Skin epidermis (tissue), 12 donors: ENCODE measurements around the gene PILRB.
"Not testable (repeated sequence)": the region's sequence is repeated elsewhere in the genome, so short reads cannot be mapped to it uniquely, and the experiment has no call there.

Experiments
- H3K27ac ChIP-seq, 21 experiments: fragments of 200-600 bp; sonication (generic) in 11 of 21; one replicate each; pipeline ENCODE4 v1.5.0; 2020; ENCODE audit warnings: mild to moderate bottlenecking in 3 of 21, inconsistent platforms in 2 of 21, moderate library complexity in 2 of 21
- H3K4me3 ChIP-seq, 7 experiments: fragments of 200-600 bp; sonication (generic) in 2 of 7; one replicate each; pipeline ENCODE4 v1.5.0; 2020; ENCODE audit warnings: inconsistent platforms in 2 of 7, mild to moderate bottlenecking in 2 of 7, moderate library complexity in 1 of 7

The PILRB gene

DNA sequence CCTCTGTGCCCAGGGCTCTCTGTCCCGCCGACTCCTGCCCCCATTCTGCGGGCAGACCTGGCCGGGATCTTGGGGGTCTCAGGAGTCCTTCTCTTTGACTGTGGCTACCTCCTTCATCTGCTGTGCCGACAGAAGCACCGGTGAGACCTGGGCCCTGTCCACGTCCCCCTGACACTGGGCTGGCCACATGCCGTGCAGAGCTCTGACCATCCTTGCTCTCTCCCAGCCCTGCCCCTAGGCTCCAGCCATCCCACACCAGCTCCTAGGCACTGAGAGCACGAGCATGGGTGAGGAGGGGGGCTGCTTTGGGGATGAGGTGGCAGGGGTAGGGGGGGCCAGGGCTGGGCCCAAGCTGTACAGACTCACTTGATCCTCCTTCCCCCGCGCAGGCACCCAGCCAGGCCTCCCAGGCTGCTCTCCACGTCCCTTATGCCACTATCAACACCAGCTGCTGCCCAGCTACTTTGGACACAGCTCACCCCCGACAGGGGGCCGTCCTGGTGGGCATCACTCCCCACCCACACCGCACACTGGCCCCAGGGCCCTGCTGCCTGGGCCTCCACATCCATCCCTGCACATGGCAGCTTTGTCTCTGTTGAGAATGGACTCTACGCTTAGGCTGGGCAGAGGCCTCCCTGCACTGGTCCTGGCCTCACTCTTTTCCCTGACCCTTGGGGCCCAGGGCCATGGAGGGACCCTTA, 4.8 kb upstream of the PILRB start:
- Histone ChIP-seq H3K4me3 (peak overlapping the region in 1 of 7 experiments; percentile 14), H3K27ac (peak overlapping the region in 7 of 21 experiments; percentile 7 to 83 (median 74))

GRCh38 chr7:100353685-100354330, 4.1 kb upstream of the PILRB start:
- H3K4me3 ChIP-seq, result no peak overlapping the region
- peak overlapping the region in 5 of 21 experiments; percentile 6 to 83 (median 57) for H3K27ac ChIP-seq

DNA sequence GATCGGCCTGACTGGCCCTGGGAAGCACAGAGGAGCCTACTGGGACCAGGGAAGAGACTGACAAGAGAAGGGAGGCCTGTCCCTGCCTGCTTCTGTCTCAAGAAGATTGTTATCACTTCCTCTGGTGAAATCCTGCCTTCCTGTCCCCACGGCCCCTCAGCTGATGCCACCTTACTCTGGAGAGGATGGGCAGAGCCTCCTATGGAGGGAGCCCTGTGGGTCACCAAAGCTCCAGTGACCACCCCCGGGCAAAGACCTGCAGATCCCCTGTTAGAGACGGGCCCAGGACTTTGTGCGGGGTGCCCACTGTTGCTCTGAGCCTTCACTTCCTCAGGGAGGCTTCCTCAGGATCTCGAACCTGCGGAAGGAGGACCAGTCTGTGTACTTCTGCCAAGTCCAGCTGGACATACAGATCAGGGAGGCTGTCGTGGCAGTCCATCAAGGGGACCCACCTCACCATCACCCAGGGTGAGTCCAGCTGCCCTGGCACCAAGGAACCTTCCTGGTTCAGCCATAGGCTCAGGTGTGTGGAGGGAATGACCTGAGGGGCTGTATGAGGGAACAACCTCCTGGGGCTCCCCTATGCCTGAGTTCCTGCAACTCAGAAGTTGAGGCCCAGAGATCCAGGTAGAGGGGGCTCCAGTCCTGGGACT, 1.4 kb upstream of the PILRB start:
- H3K4me3 ChIP-seq, result no peak overlapping the region

DNA sequence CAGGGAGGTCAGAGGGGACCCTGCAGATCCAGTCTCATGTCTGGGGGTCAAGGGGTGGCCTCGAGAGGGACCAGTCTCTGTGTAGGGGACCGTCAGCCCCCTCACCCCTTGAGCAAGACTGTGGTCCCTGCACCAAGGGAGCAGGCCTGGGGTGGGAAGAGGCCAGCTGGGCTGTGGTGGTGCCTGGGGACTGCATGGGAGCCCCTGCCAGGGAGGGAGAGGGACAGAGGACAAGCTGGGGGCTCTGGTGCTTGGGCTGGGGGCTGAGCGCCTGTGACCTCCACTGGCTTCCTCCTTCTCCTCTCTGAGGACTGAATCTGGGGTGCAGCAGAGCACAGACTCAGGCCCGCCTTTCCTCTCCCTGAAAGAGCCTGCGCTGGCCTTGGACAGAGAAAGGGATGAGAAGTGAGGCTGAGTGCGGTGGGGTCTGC, 771 bp upstream of the PILRB start:
- peak overlapping the region in 5 of 21 experiments; percentile 4 to 44 (median 31) for H3K27ac ChIP-seq
- no peak overlapping the region for H3K4me3 ChIP-seq

More for the DNA sequence above, 1.4 kb upstream of the PILRB start:
- H3K27ac ChIP-seq, result peak overlapping the region in 4 of 21 experiments; percentile 4 to 44 (median 24)

- H3K4me3 ChIP-seq, result no peak overlapping the region
- H3K27ac ChIP-seq, result no peak overlapping the region
Measured at GRCh38 chr7:100358857-100359212, 918 bp downstream of the PILRB start.

- H3K4me3 ChIP-seq, result no peak overlapping the region
- H3K27ac ChIP-seq, result no peak overlapping the region
Measured at GRCh38 chr7:100360135-100360854, 2.4 kb downstream of the PILRB start.

DNA sequence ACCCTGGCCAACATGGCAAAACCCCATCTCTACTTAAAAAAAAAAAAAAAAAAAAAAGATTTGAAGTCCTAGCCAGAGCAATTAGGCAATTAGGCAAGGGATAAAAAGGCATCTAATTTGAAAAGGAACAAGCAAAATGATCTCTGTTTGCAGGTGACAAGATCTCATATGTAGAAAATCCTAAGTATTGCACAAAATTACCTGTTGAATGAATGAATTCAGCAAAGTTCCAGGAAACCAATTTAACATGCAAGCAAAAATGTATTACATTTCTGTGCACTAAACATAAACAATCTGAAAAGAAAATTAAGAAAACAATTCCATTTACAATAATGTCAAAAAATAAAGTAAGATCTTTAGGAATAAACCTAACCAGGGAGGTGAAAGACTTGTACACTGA, 5.2 kb downstream of the PILRB start:
- Histone ChIP-seq H3K27ac (no peak overlapping the region), H3K4me3 (no peak overlapping the region)

DNA sequence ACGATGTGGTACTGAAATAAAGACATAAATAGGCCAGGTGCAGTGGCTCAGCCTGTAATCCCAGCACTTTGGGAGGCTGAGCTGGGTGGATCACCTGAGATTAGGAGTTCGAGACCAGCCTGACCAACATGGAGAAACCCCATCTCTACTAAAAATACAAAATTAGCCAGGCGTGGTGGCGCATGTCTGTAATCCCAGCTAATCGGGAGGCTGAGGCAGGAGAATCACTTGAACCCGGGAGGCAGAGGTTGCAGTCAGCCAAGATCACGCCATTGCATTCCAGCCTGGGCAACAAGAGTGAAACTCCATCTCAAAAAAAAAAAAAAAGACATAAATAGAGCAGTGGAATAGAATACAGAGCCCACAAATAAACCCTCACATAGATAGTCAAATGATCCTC, 5.9 kb downstream of the PILRB start:
- H3K4me3 ChIP-seq, H3K27ac ChIP-seq: not testable (repeated sequence)

- Histone ChIP-seq H3K4me3 (no peak overlapping the region), H3K27ac (no peak overlapping the region)
Measured at GRCh38 chr7:100364480-100364879, 6.6 kb downstream of the PILRB start.

- H3K27ac ChIP-seq, result peak overlapping the region in 13 of 21 experiments; percentile 20 to 71 (median 45)
- H3K4me3 ChIP-seq, result not testable (repeated sequence)
Measured at GRCh38 chr7:100365998-100366367, 8.1 kb downstream of the PILRB start.

- peak overlapping the region in 14 of 21 experiments; percentile 2 to 71 (median 40) for H3K27ac ChIP-seq
- no peak overlapping the region for H3K4me3 ChIP-seq
Measured at GRCh38 chr7:100366411-100367250, 8.7 kb downstream of the PILRB start.

- Histone ChIP-seq H3K27ac (peak overlapping the region in 9 of 21 experiments; percentile 2 to 76 (median 31)), H3K4me3 (no peak overlapping the region)
Measured at GRCh38 chr7:100367251-100367620, 9.3 kb downstream of the PILRB start.

DNA sequence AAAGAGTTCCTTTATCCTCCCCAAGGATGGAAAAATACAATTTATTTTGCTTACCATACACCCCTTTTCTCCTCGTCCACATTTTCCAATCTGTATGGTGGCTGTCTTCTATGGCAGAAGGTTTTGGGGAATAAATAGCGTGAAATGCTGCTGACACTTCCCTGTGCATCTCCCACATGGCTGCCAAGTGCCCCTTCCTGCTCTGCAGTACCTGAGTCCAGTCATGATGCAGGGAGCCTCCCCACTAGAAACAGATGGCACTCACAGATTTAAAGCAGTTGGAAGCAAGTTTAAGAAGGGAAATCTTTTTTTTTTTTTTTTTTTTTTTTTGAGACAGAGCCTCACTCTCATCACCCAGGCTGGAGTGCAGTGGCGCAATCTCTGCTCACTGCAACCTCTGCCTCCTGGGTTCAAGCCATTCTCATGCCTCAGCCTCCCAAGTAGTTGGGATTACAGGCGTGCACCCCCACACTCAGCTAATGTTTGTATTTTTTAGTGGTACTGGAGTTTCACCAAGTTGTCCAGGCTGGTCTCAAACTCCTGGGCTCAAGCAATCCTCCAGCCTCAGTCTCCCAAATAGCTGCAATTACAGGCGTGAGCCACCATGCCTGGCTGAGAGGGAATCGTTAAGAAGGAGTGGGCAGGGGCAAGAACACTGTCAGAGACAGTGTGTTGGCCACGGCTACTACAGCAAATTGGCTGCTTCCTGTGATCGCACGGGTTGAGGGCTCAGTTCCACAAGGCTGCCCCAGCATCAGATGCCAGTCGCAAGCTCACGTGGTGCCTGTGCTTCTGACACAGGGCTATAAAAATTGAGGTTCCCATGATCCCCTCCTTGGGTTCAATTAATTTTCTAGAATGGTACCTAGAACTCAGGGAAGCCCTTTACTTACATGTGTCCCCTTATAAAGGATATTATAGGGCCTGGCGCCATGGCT, 10.0 kb downstream of the PILRB start:
- H3K27ac ChIP-seq, result peak overlapping the region in 17 of 21 experiments; percentile 17 to 84 (median 53)
- H3K4me3 ChIP-seq, result no peak overlapping the region

GRCh38 chr7:100369105-100369504, 11.2 kb downstream of the PILRB start:
- H3K4me3 ChIP-seq, result no peak overlapping the region
- H3K27ac ChIP-seq, result peak overlapping the region in 18 of 21 experiments; percentile 27 to 84 (median 59)

GRCh38 chr7:100370303-100370702, 12.4 kb downstream of the PILRB start:
- Histone ChIP-seq H3K27ac (peak overlapping the region in 12 of 21 experiments; percentile 18 to 84 (median 54)), H3K4me3 (no peak overlapping the region)

DNA sequence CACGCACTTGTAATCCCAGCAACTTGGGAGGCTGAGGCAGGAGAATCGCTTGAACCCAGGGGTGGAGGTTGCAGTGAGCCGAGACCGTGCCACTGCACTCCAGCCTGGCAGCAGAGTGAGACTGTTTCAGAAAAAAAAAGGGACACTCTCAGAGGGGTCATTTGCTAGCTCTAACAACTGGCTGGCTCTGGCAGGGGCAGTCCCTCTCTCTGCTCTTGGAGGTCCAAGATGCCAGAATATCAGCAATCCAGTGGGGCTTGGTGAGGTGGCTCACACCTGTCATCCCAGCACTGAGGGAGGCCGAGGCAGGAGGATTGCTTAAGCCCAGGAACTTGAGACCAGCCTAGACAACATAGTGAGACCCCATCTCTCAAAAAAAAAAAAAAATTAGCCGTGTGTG, 12.8 kb downstream of the PILRB start:
- H3K27ac ChIP-seq, result peak overlapping the region in 5 of 21 experiments; percentile 18 to 76 (median 31)

DNA sequence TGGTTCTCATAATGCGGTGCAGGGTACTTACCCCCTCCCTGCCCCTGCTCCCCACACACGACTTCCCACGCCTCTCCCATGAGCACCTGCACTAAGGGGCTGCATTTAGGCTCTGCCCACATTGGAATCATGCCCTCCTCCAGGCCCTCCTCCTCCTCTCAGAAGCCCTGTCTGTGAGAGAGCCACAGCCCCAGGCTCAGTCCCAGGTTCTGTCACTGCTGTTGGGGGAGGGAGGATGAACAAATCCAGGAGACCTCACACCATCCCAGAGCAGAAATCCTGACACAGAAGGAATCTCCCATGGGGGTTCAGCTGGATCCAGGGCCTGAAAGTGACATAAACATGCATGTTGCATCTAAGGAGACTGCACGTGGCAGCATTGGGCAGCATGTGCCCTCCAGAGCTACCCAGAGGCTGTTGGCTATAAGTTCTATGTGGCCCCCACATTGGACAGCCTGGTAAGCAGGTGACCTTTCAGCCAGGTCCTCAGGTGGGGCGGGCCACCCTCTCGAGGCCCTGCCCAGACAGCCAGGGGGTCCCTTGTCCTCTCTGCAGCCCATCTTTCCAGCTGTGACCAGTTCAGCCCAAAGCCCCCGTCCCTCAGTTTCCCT, 13.7 kb downstream of the PILRB start:
- H3K27ac ChIP-seq, result peak overlapping the region in 12 of 21 experiments; percentile 18 to 85 (median 74)
- H3K4me3 ChIP-seq, result no peak overlapping the region

More for the DNA sequence above, 12.8 kb downstream of the PILRB start:
- no peak overlapping the region for H3K4me3 ChIP-seq

GRCh38 chr7:100372256-100372655, 14.3 kb downstream of the PILRB start:
- Histone ChIP-seq H3K27ac (peak overlapping the region in 20 of 21 experiments; percentile 9 to 85 (median 70)), H3K4me3 (no peak overlapping the region)
